GM18867 (cell line): Measurements from ENCODE around the gene YJU2.
"Not testable (repeated sequence)": the region's sequence is repeated elsewhere in the genome, so short reads cannot be mapped to it uniquely, and the experiment has no call there.

Experiments
- ATAC-seq: cut with Tn5 transposase; IDR thresholded peaks from one replicate; pipeline ENCODE4 v1.9.1; 2021; ENCODE audit warnings: mild to moderate bottlenecking, moderate library complexity; ENCODE audit not compliant: unreplicated experiment

YJU2 gene

GRCh38 chr19:4227771-4228170 is 19.1 kb upstream of the YJU2 start:
- no peak for ATAC-seq

- ATAC-seq: no peak
Observed at GRCh38 chr19:4228765-4229178, 18.1 kb upstream of the YJU2 start.

GRCh38 chr19:4229179-4229931 is 17.5 kb upstream of the YJU2 start, which contains the start of gene EBI3:
Gene EBI3 (plus strand): TSS chr19:4229523. CDS start chr19:4229551, 28 bp downstream.
- no peak for ATAC-seq

- not testable (repeated sequence) for ATAC-seq
Observed at GRCh38 chr19:4230237-4230636, 16.6 kb upstream of the YJU2 start.

- not testable (repeated sequence) for ATAC-seq
Observed at GRCh38 chr19:4231521-4231920, 15.4 kb upstream of the YJU2 start.

- ATAC-seq: not testable (repeated sequence)
Observed at GRCh38 chr19:4232139-4232538, 14.7 kb upstream of the YJU2 start.

GRCh38 chr19:4232614-4233281 is 14.1 kb upstream of the YJU2 start:
- no peak for ATAC-seq

GRCh38 chr19:4233282-4233853 is 13.5 kb upstream of the YJU2 start:
- no peak for ATAC-seq

GRCh38 chr19:4234142-4234861 is 12.6 kb upstream of the YJU2 start:
- ATAC-seq: no peak

GRCh38 chr19:4234862-4235201 is 12.0 kb upstream of the YJU2 start:
- no peak for ATAC-seq

- not testable (repeated sequence) for ATAC-seq
Observed at GRCh38 chr19:4237510-4237909, 9.4 kb upstream of the YJU2 start.

GRCh38 chr19:4238831-4239230 is 8.0 kb upstream of the YJU2 start:
- ATAC-seq: no peak

- no peak for ATAC-seq
Observed at GRCh38 chr19:4241824-4242430, 5.0 kb upstream of the YJU2 start.

GRCh38 chr19:4245938-4246337 is 942 bp upstream of the YJU2 start:
- ATAC-seq: not testable (repeated sequence)

- ATAC-seq: no peak
Observed at GRCh38 chr19:4256563-4256962, 9.7 kb downstream of the YJU2 start.

GRCh38 chr19:4257025-4257424 is 10.1 kb downstream of the YJU2 start:
- ATAC-seq: no peak

- no peak for ATAC-seq
Observed at GRCh38 chr19:4258181-4258580, 11.3 kb downstream of the YJU2 start.

GRCh38 chr19:4260613-4261191 is 13.8 kb downstream of the YJU2 start:
- ATAC-seq: no peak

- no peak for ATAC-seq
Observed at GRCh38 chr19:4264812-4265211, 17.9 kb downstream of the YJU2 start.

GRCh38 chr19:4266253-4267000 is 19.5 kb downstream of the YJU2 start:
- ATAC-seq: no peak
